Progenitor cell of endocrine pancreas (in vitro differentiated cells): ENCODE data around the gene URB2. TPM values are rescaled to one million over a fixed set of nuclear protein-coding genes. Genes with fewer than 3 reads are reported as not detected.

Experiments
- DNase-seq: peaks from one replicate; pipeline ENCODE4 v3.0.0; 2021; ENCODE audit warnings: low spot score; ENCODE audit not compliant: unreplicated experiment
- H3K27ac Mint-ChIP-seq: 2 replicates; pipeline ENCODE4 v1.8.0; 2021; ENCODE audit warnings: mild to moderate bottlenecking, moderate library complexity, mixed read lengths
- H3K27me3 Mint-ChIP-seq: 2 replicates; pipeline ENCODE4 v1.8.0; 2021; ENCODE audit warnings: mixed read lengths
- H3K36me3 Mint-ChIP-seq: 2 replicates; pipeline ENCODE4 v1.8.0; 2022; ENCODE audit warnings: mixed read lengths; ENCODE audit not compliant: insufficient read depth
- H3K4me1 Mint-ChIP-seq: 2 replicates; pipeline ENCODE4 v1.8.0; 2021; ENCODE audit warnings: low read depth, mixed read lengths
- H3K4me3 Mint-ChIP-seq: 2 replicates; pipeline ENCODE4 v1.8.0; 2021; ENCODE audit warnings: low read depth, mild to moderate bottlenecking, moderate library complexity, mixed read lengths
- H3K9me3 Mint-ChIP-seq: 2 replicates; pipeline ENCODE4 v1.8.0; 2021; ENCODE audit warnings: low read depth, mixed read lengths
- CTCF ChIP-seq: fragments of 200-600 bp; sonication (generic); IDR thresholded peaks from one replicate; pipeline ENCODE4 v1.5.0; 2021; ENCODE audit warnings: antibody characterized with exemption, mild to moderate bottlenecking; ENCODE audit not compliant: unreplicated experiment
- total RNA-seq: library from RNA; stranded (reverse); gene quantifications from 2 replicates; pipeline ENCODE4 v1.2.1, GENCODE V29; 2021

Gene URB2
- total RNA-seq, 1 donor from 2014 or later, result 16.2 TPM

GRCh38 chr1:229651546-229651945, 25.5 kb downstream of the URB2 start:
- no peak for DNase-seq
- Mint-ChIP-seq H3K4me1 (no peaks in the 10 kb centered on the region), H3K4me3 (no peak overlapping the region), H3K27me3 (no peaks in the 10 kb centered on the region), H3K27ac (no peak overlapping the region), H3K36me3 (peaks cover 9% of the 10 kb centered on the region), H3K9me3 (no peaks in the 10 kb centered on the region)
- no peak for TF ChIP-seq CTCF

GRCh38 chr1:229653420-229653819, 27.4 kb downstream of the URB2 start:
- Mint-ChIP-seq H3K9me3 (no peaks in the 10 kb centered on the region), H3K36me3 (peaks cover 7% of the 10 kb centered on the region), H3K4me3 (no peak overlapping the region), H3K4me1 (no peaks in the 10 kb centered on the region), H3K27ac (no peak overlapping the region), H3K27me3 (no peaks in the 10 kb centered on the region)
- no peak for DNase-seq
- no peak for TF ChIP-seq CTCF

- no peaks in the 10 kb centered on the region for H3K27me3 Mint-ChIP-seq
- no peak overlapping the region for H3K4me3 Mint-ChIP-seq
- H3K9me3 Mint-ChIP-seq, result no peaks in the 10 kb centered on the region
- no peak for TF ChIP-seq CTCF
- H3K36me3 Mint-ChIP-seq, result peaks cover 7% of the 10 kb centered on the region
- H3K27ac Mint-ChIP-seq, result no peak overlapping the region
- no peaks in the 10 kb centered on the region for H3K4me1 Mint-ChIP-seq
- no peak for DNase-seq
Observed at GRCh38 chr1:229655781-229656180, 29.7 kb downstream of the URB2 start.

- Mint-ChIP-seq H3K9me3 (no peaks in the 10 kb centered on the region), H3K4me3 (no peak overlapping the region), H3K27ac (peak overlapping the region; percentile 53), H3K27me3 (no peaks in the 10 kb centered on the region), H3K36me3 (peaks cover 10% of the 10 kb centered on the region), H3K4me1 (no peaks in the 10 kb centered on the region)
- DNase-seq, result no peak
- no peak for TF ChIP-seq CTCF
Observed at GRCh38 chr1:229657993-229658755, 32.1 kb downstream of the URB2 start.

- Mint-ChIP-seq H3K36me3 (peaks cover 10% of the 10 kb centered on the region), H3K27ac (peak overlapping the region; percentile 43), H3K4me1 (no peaks in the 10 kb centered on the region), H3K27me3 (no peaks in the 10 kb centered on the region), H3K9me3 (no peaks in the 10 kb centered on the region), H3K4me3 (no peak overlapping the region)
- DNase-seq, result peak; percentile 76
- peak; percentile 93 for TF ChIP-seq CTCF
Observed at GRCh38 chr1:229661022-229661877, 35.2 kb downstream of the URB2 start.
